ENCODE data around the gene SRRM3. TPM values are rescaled to one million over a fixed set of nuclear protein-coding genes. Genes with fewer than 3 reads are reported as not detected.
A peak's percentile ranks its signal among the peaks of the same experiment; 100 is the strongest.
"Not testable (repeated sequence)": the region's sequence is repeated elsewhere in the genome, so short reads cannot be mapped to it uniquely, and the experiment has no call there.

The SRRM3 gene
- total RNA-seq, 1 experiment from 2014 or later, result 1.7 TPM

DNA sequence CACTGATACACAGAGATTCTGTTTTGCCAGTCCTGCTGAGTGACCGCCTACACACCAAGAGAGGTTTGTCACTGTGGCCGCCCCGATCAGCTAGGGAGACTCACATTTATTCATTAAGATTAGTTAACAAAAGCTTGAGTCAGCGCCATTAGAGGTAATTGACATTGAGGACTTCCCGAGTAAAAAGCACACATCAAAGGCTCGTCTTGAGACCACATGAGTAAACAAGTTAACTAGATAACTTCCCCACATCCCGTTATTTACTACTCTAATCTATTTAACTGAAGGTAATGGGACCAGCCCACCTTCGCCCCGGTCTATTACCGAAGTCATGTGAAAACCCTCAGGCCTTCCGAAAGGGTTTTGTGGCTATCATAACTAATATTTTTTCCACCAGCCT is 23.0 kb downstream of the SRRM3 start:
- H3K4me1 ChIP-seq, result peaks cover 8% of the 10 kb centered on the region
- no peaks in the 10 kb centered on the region for H3K36me3 ChIP-seq (ENCODE audit: control insufficient read depth, insufficient read depth, low read length)
- POLR2A ChIA-PET, result no interaction called here
- H3K4me3 ChIP-seq (ENCODE audit: low read depth, low read length), result no peak overlapping the region
- CTCF ChIA-PET, result interaction anchor here (0.6 to 1.1 kb wide), 2 partner anchors 23 to 25 kb away, joined by 3 read pairs; partner anchors contain the start of gene SRRM3
- DNase-seq, result no peak
- H3K27me3 Mint-ChIP-seq (ENCODE audit: insufficient read depth, unreplicated experiment), result peaks cover 8% of the 10 kb centered on the region
- no peak overlapping the region for H3K4me3 Mint-ChIP-seq (ENCODE audit: unreplicated experiment)
- TF ChIP-seq, protein P1, sequence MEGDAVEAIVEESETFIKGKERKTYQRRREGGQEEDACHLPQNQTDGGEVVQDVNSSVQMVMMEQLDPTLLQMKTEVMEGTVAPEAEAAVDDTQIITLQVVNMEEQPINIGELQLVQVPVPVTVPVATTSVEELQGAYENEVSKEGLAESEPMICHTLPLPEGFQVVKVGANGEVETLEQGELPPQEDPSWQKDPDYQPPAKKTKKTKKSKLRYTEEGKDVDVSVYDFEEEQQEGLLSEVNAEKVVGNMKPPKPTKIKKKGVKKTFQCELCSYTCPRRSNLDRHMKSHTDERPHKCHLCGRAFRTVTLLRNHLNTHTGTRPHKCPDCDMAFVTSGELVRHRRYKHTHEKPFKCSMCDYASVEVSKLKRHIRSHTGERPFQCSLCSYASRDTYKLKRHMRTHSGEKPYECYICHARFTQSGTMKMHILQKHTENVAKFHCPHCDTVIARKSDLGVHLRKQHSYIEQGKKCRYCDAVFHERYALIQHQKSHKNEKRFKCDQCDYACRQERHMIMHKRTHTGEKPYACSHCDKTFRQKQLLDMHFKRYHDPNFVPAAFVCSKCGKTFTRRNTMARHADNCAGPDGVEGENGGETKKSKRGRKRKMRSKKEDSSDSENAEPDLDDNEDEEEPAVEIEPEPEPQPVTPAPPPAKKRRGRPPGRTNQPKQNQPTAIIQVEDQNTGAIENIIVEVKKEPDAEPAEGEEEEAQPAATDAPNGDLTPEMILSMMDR (IDR thresholded peaks at IDR 0.05; ENCODE audit: insufficient read depth in 1 of 2, low read depth in 1 of 2, low read length in 1 of 2, severe bottlenecking in 1 of 2, unreplicated experiment in 1 of 2), result no peak
- H3K9me3 ChIP-seq, result no peaks in the 10 kb centered on the region
- H3K27ac Mint-ChIP-seq (ENCODE audit: unreplicated experiment), result no peak overlapping the region
- peaks cover 6% of the 10 kb centered on the region for H3K4me1 Mint-ChIP-seq (ENCODE audit: low read depth, unreplicated experiment)
- BruUV-seq (replicated peaks), result no TSS peak
- no peaks in the 10 kb centered on the region for H3K9me3 Mint-ChIP-seq (ENCODE audit: unreplicated experiment)
- H3K27me3 ChIP-seq (replicated peaks; ENCODE audit: control insufficient read depth, insufficient read depth, low read length), result no peaks in the 10 kb centered on the region
- intact Hi-C loops (cut with micrococcal nuclease; ENCODE audit: unreplicated experiment), result loop anchor here (5.0 kb wide), 1 partner anchor 38 kb away; no protein-coding TSS in a partner anchor
- H3K36me3 Mint-ChIP-seq (ENCODE audit: insufficient read depth, unreplicated experiment), result no peaks in the 10 kb centered on the region

DNA sequence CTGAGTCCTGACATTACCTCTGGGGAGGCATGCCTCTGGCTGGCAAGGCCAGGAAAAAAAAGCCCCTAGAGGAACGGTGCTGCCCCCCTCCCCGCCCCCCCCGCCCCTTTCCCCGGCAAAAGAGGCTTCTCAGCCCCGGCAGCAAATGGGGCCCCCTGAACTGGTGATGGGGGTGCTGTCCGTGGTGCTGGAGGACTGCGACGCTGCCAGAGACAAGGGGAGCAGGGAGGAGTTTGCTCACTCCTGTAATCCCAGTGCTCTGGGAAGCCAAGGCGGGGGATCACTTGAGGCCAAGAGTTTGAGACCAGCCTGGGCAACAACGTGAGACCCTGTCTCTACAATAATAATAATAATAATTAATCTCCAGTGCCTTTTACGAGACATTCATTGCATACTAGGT is 23.7 kb downstream of the SRRM3 start:
- H3K36me3 Mint-ChIP-seq (ENCODE audit: insufficient read depth, unreplicated experiment), result no peaks in the 10 kb centered on the region
- TF ChIP-seq, protein P1 (IDR thresholded peaks at IDR 0.05; ENCODE audit: insufficient read depth in 1 of 2, low read depth in 1 of 2, low read length in 1 of 2, severe bottlenecking in 1 of 2, unreplicated experiment in 1 of 2), result no peak
- CTCF ChIA-PET, result no interaction called here
- DNase-seq, result peak in 1 of 2 experiments; percentile 69
- BruUV-seq (replicated peaks), result no TSS peak
- POLR2A ChIA-PET, result no interaction called here
- peaks cover 8% of the 10 kb centered on the region for H3K4me1 ChIP-seq
- H3K27me3 Mint-ChIP-seq (ENCODE audit: insufficient read depth, unreplicated experiment), result peaks cover 8% of the 10 kb centered on the region
- H3K4me3 ChIP-seq (ENCODE audit: low read depth, low read length), result no peak overlapping the region
- H3K4me3 Mint-ChIP-seq (ENCODE audit: unreplicated experiment), result no peak overlapping the region
- peaks cover 6% of the 10 kb centered on the region for H3K4me1 Mint-ChIP-seq (ENCODE audit: low read depth, unreplicated experiment)
- H3K9me3 Mint-ChIP-seq (ENCODE audit: unreplicated experiment), result no peaks in the 10 kb centered on the region
- H3K27me3 ChIP-seq (replicated peaks; ENCODE audit: control insufficient read depth, insufficient read depth, low read length), result no peaks in the 10 kb centered on the region
- no peak overlapping the region for H3K27ac Mint-ChIP-seq (ENCODE audit: unreplicated experiment)
- no peaks in the 10 kb centered on the region for H3K9me3 ChIP-seq
- H3K36me3 ChIP-seq (ENCODE audit: control insufficient read depth, insufficient read depth, low read length), result no peaks in the 10 kb centered on the region
- intact Hi-C loops (cut with micrococcal nuclease; ENCODE audit: unreplicated experiment), result no loop called here

DNA sequence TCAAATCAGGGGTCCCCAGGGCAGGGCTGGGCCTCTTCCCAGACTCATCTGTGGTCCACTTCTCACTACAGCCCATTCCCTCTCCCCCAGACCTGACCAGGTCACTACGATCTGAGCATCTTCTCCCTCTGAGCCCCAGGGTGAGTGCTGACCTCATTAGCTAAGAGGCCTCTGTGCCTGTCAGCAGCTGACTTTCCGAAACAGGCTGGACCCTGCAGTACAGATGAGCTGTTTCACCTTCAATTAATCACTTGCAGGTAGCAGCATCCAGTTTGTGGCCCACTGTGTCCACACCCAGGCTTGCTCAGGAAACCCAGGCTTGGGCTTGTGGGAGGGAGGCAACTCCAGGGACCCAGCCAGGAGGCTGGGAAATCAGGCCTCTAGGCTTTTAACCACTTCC is 24.3 kb downstream of the SRRM3 start:
- H3K4me3 ChIP-seq (ENCODE audit: low read depth, low read length), result no peak overlapping the region
- peaks cover 8% of the 10 kb centered on the region for H3K4me1 ChIP-seq
- H3K9me3 ChIP-seq, result no peaks in the 10 kb centered on the region
- POLR2A ChIA-PET, result no interaction called here
- CTCF ChIA-PET, result interaction anchor here (0.6 kb wide), 1 partner anchor 38 kb away, joined by 3 read pairs; no protein-coding TSS in a partner anchor
- H3K27ac Mint-ChIP-seq (ENCODE audit: unreplicated experiment), result no peak overlapping the region
- peaks cover 8% of the 10 kb centered on the region for H3K27me3 Mint-ChIP-seq (ENCODE audit: insufficient read depth, unreplicated experiment)
- no peaks in the 10 kb centered on the region for H3K36me3 ChIP-seq (ENCODE audit: control insufficient read depth, insufficient read depth, low read length)
- no peaks in the 10 kb centered on the region for H3K27me3 ChIP-seq (replicated peaks; ENCODE audit: control insufficient read depth, insufficient read depth, low read length)
- TF ChIP-seq, protein P1 (IDR thresholded peaks at IDR 0.05; ENCODE audit: insufficient read depth in 1 of 2, low read depth in 1 of 2, low read length in 1 of 2, severe bottlenecking in 1 of 2, unreplicated experiment in 1 of 2), result no peak
- BruUV-seq (replicated peaks), result no TSS peak
- H3K4me3 Mint-ChIP-seq (ENCODE audit: unreplicated experiment), result no peak overlapping the region
- H3K9me3 Mint-ChIP-seq (ENCODE audit: unreplicated experiment), result no peaks in the 10 kb centered on the region
- intact Hi-C loops (cut with micrococcal nuclease; ENCODE audit: unreplicated experiment), result no loop called here
- no peaks in the 10 kb centered on the region for H3K36me3 Mint-ChIP-seq (ENCODE audit: insufficient read depth, unreplicated experiment)
- no peak for DNase-seq
- peaks cover 6% of the 10 kb centered on the region for H3K4me1 Mint-ChIP-seq (ENCODE audit: low read depth, unreplicated experiment)

DNA sequence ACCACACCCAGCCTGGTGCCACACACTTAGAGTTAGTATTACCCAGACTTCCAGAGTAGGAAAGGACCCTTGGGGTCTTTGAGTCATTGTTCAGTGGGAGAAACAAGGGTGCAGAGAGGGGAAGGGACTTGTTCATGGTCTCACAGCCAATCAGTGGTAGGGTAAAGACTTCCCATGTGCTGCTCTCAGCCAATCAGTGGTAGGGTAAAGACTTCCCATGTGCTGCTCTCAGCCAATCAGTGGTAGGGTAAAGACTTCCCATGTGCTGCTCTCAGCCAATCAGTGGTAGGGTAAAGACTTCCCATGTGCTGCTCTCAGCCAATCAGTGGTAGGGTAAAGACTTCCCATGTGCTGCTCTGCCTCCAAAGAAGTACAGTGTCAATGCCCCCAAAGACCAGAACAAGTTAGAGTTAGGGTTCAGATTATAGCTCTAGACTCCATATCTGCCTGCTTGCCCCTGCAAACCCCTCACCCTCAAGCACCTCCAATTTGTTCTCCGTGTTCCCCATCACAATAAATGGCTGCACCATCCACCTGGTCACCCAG is 25.3 kb downstream of the SRRM3 start:
- intact Hi-C loops (cut with micrococcal nuclease; ENCODE audit: unreplicated experiment); POLR2A ChIA-PET; BruUV-seq (replicated peaks): not testable (repeated sequence)

More for the DNA sequence above, 25.3 kb downstream of the SRRM3 start:
- H3K4me3 Mint-ChIP-seq (ENCODE audit: unreplicated experiment); CTCF ChIA-PET; H3K36me3 Mint-ChIP-seq (ENCODE audit: insufficient read depth, unreplicated experiment); H3K36me3 ChIP-seq (ENCODE audit: control insufficient read depth, insufficient read depth, low read length); H3K4me1 Mint-ChIP-seq (ENCODE audit: low read depth, unreplicated experiment); H3K27ac Mint-ChIP-seq (ENCODE audit: unreplicated experiment); DNase-seq; H3K4me3 ChIP-seq (ENCODE audit: low read depth, low read length); H3K4me1 ChIP-seq; H3K9me3 ChIP-seq; H3K9me3 Mint-ChIP-seq (ENCODE audit: unreplicated experiment); H3K27me3 ChIP-seq (replicated peaks; ENCODE audit: control insufficient read depth, insufficient read depth, low read length): not testable (repeated sequence)
- H3K27me3 Mint-ChIP-seq (ENCODE audit: insufficient read depth, unreplicated experiment), result peaks cover 10% of the 10 kb centered on the region

All from Caco-2 (cell line).